HTERT RPE-1 (cell line): ENCODE results near the gene SCUBE1.

Experiments used
- in situ Hi-C: fragments of 300-500 bp; cut with MboI; formaldehyde crosslinking; loops from 4 replicates; pipeline ENCODE4 v1.14.3; 2020; ENCODE audit warnings: low sequenced_read_pairs

Gene SCUBE1

GRCh38 chr22:43330178-43331068 lies 12.7 kb downstream of the SCUBE1 start:
- in situ Hi-C loops = no loop called here

DNA sequence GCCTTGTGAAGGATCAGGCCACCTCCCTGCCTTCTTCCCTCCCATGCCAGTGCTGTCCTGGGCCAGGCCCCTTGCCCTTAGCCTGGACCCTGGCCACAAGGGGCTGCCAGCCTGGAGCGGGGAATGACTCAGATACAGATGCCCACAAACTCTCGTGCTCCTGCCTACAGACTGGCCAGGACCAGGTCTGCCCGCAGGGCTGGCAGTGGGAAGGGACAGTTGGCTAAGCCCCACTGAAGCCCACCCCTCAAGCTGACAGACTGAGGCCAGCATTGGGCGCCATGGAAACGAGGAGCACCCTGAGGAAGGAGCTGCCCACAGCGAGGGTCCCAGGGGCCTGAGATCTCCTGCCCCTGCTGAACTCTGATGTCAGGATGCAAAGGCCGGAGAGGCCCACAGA lies 14.1 kb downstream of the SCUBE1 start:
- in situ Hi-C loops = no loop called here

GRCh38 chr22:43327157-43327438 lies 16.1 kb downstream of the SCUBE1 start:
- in situ Hi-C loops = no loop called here

GRCh38 chr22:43326331-43327156 lies 16.6 kb downstream of the SCUBE1 start:
- in situ Hi-C loops = no loop called here

GRCh38 chr22:43325176-43325575 lies 18.0 kb downstream of the SCUBE1 start:
- in situ Hi-C loops = no loop called here

DNA sequence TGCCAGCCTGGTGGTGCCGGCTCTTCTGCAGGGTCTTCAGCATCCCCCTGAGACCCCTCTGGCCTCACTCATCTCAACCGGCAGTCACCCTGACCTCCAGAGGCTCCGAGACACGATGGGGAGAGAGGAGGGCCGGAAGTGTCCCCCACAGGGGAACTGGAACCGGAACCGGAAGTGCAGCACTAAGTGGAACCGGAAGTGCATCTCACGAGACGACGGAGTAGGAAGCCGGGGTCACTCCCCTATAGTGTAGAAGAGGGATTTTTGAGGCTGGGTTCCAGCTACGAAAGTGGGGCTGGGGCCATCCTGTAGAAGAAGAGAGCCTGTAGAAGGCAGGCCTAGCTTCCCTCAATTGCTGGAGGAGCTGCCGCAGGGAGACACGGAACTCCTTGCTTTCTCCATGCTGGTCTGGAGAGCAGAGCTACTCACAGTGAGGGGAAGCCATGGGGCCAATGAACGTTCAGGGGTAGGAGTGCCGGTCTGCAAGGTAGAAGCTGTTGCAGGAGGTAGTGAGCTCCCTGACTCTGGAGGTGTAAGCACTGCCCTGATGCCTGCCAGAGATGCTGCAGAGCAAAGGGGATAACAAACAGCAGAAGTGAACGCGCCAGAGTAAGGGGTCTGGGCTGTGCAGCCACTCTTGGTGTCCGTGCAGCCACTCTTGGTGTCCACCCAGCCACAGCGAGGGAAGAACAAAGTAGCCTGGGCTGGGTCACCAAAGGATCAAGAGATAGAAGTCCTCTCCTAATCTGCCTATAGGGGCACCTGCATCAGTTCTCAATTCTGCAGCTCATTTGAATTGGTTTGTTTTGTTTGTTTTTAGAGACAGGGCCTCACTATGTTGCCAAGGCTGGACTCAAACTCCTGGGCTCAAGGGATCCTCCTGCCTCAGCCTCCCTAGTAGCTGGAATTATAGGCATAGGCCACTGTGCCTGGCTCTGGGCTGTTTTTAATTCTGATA lies 21.9 kb downstream of the SCUBE1 start:
- in situ Hi-C loops = no loop called here

- in situ Hi-C loops = no loop called here
Observed at GRCh38 chr22:43319661-43320486, 23.3 kb downstream of the SCUBE1 start.

- in situ Hi-C loops = no loop called here
Observed at GRCh38 chr22:43317239-43317638, 25.9 kb downstream of the SCUBE1 start.

DNA sequence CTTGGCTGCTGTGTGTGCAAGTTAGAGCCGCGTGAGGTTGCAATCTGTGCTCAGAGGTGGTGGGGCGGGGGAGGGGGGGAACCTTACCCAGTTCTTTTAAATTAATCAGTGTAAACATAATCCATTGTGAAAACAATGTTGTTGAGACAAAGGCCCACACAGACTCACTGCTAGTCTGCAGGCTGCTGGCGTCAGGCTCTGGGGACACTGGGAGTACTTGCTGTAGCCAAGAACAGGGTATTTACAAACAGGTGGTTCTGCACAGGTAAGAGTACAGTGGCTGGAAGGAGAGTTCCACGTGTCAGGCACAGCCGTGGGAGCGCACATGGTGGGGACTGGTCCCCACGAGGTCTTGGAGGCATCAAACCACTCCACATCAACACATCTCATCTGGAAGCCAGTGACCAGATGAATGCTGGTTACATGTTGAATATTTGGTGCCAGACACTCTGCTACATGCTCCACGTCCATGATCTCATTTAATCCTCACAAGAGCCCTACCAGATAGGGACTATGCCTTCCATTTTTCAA lies 27.4 kb downstream of the SCUBE1 start:
- in situ Hi-C loops = no loop called here

- in situ Hi-C loops = no loop called here
Observed at GRCh38 chr22:43314611-43315010, 28.6 kb downstream of the SCUBE1 start.

GRCh38 chr22:43313890-43314474 lies 29.2 kb downstream of the SCUBE1 start:
- in situ Hi-C loops = no loop called here

DNA sequence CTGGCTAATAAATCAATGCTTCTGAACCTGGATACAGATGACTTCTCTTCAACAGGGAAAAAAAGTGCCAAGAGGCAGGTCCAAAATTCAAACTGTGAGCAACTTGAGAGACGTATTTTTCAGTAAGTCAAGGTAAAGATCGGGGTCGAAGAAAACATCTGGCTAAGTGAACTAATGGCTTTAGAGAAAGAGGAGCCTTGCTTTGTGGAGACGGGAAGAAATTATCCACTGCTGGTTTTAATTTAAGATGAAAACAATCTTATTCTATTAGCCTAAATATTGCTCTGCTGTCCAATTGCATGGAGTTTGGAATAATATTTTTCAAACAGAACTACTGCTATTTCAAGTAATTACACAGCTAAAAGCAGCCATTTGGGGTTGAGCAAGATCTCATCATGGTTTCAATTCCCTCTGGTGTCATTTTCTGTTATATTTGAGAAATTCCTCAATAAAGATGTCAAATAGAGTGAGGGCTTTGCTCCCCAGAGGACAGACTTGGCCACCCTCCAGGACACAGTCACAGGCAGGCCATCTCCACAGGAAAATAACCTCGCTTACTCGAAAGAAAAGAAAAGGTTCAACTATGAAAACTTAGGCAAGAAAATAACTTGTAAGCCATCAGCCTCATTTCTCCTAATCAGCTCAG lies 29.8 kb downstream of the SCUBE1 start:
- in situ Hi-C loops = no loop called here

GRCh38 chr22:43312608-43313007 lies 30.6 kb downstream of the SCUBE1 start:
- in situ Hi-C loops = no loop called here

- in situ Hi-C loops = no loop called here
Observed at GRCh38 chr22:43310798-43311197, 32.4 kb downstream of the SCUBE1 start.

GRCh38 chr22:43310311-43310710 lies 32.9 kb downstream of the SCUBE1 start:
- in situ Hi-C loops = no loop called here

- in situ Hi-C loops = no loop called here
Observed at GRCh38 chr22:43308836-43309235, 34.3 kb downstream of the SCUBE1 start.

GRCh38 chr22:43308060-43308830 lies 34.9 kb downstream of the SCUBE1 start:
- in situ Hi-C loops = no loop called here

DNA sequence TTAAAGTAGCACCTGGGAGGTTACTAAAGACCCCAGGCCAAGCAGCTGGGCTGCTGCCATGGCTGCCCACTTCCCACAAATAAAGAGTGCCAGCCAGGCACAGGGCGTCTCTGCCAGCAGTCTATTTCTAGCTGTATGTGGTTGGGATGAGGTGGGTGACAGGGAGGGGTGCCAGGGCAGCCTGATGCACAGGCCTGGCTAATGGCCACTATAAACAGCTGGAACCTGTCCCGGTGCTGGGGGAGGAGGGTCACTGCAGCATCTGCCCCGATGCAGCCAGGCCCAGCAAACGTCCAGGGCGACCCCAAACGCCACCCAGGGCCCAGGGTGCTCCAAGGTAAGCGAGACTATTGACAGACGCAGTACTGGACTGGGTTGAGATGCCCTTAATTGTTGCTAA lies 37.4 kb downstream of the SCUBE1 start:
- in situ Hi-C loops = no loop called here
